ENCODE measurements around the gene MAP1B. TPM values are rescaled to one million over a fixed set of nuclear protein-coding genes. Genes with fewer than 3 reads are reported as not detected.

MAP1B gene
- total RNA-seq, 1 donor from 2014 or later, result 84.4 TPM

GRCh38 chr5:72182686-72183085, 75.4 kb downstream of the MAP1B start:
- H3K9ac ChIP-seq, result no peak overlapping the region
- no peaks in the 10 kb centered on the region for H3K9me3 Mint-ChIP-seq
- H3K79me2 ChIP-seq (ENCODE audit: low read depth), result peaks cover 68% of the 10 kb centered on the region
- TF ChIP-seq, protein P1, sequence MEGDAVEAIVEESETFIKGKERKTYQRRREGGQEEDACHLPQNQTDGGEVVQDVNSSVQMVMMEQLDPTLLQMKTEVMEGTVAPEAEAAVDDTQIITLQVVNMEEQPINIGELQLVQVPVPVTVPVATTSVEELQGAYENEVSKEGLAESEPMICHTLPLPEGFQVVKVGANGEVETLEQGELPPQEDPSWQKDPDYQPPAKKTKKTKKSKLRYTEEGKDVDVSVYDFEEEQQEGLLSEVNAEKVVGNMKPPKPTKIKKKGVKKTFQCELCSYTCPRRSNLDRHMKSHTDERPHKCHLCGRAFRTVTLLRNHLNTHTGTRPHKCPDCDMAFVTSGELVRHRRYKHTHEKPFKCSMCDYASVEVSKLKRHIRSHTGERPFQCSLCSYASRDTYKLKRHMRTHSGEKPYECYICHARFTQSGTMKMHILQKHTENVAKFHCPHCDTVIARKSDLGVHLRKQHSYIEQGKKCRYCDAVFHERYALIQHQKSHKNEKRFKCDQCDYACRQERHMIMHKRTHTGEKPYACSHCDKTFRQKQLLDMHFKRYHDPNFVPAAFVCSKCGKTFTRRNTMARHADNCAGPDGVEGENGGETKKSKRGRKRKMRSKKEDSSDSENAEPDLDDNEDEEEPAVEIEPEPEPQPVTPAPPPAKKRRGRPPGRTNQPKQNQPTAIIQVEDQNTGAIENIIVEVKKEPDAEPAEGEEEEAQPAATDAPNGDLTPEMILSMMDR (IDR thresholded peaks at IDR 0.05), result no peak
- no peak for TF ChIP-seq EZH2 (IDR thresholded peaks at IDR 0.05)
- TF ChIP-seq EZH2phosphoT487 (IDR thresholded peaks at IDR 0.05), result no peak
- no peak overlapping the region for H2AFZ ChIP-seq (replicated peaks)
- no peaks in the 10 kb centered on the region for H3K27me3 ChIP-seq
- peaks cover 52% of the 10 kb centered on the region for H3K36me3 Mint-ChIP-seq
- peak overlapping the region; percentile 98 for H3K27ac Mint-ChIP-seq
- H3F3A ChIP-seq (ENCODE audit: low read depth), result peaks cover 54% of the 10 kb centered on the region
- H3K4me2 ChIP-seq, result peak overlapping the region; percentile 74
- H3K36me3 ChIP-seq, result no peaks in the 10 kb centered on the region
- peak overlapping the region; percentile 95 for H3K27ac ChIP-seq
- H4K20me1 ChIP-seq (ENCODE audit: low read depth), result peaks cover 43% of the 10 kb centered on the region
- no peaks in the 10 kb centered on the region for H3K9me3 ChIP-seq (ENCODE audit: low read depth)
- peaks cover 60% of the 10 kb centered on the region for H3K4me1 ChIP-seq
- peaks cover 3% of the 10 kb centered on the region for H3K27me3 Mint-ChIP-seq (ENCODE audit: insufficient read depth, low read depth)
- H3K4me3 Mint-ChIP-seq, result peak overlapping the region; percentile 76
- DNase-seq (ENCODE audit: low spot score), result no peak
- peak overlapping the region; percentile 2 for H3K4me3 ChIP-seq
- H3K4me1 Mint-ChIP-seq, result peaks cover 89% of the 10 kb centered on the region

- H3K79me2 ChIP-seq (ENCODE audit: low read depth), result peaks cover 64% of the 10 kb centered on the region
- H3K36me3 Mint-ChIP-seq, result peaks cover 56% of the 10 kb centered on the region
- peaks cover 84% of the 10 kb centered on the region for H3K4me1 Mint-ChIP-seq
- no peaks in the 10 kb centered on the region for H3K9me3 ChIP-seq (ENCODE audit: low read depth)
- H3F3A ChIP-seq (ENCODE audit: low read depth), result peaks cover 50% of the 10 kb centered on the region
- no peaks in the 10 kb centered on the region for H3K9me3 Mint-ChIP-seq
- H3K9ac ChIP-seq, result no peak overlapping the region
- H3K4me2 ChIP-seq, result peak overlapping the region; percentile 74
- H3K4me3 Mint-ChIP-seq, result peak overlapping the region; percentile 76
- H3K27me3 Mint-ChIP-seq (ENCODE audit: insufficient read depth, low read depth), result peaks cover 3% of the 10 kb centered on the region
- peak; percentile 76 for DNase-seq (ENCODE audit: low spot score)
- peaks cover 40% of the 10 kb centered on the region for H4K20me1 ChIP-seq (ENCODE audit: low read depth)
- peak overlapping the region; percentile 2 for H3K4me3 ChIP-seq
- TF ChIP-seq, protein P1 (IDR thresholded peaks at IDR 0.05), result no peak
- no peak for TF ChIP-seq EZH2 (IDR thresholded peaks at IDR 0.05)
- TF ChIP-seq EZH2phosphoT487 (IDR thresholded peaks at IDR 0.05), result peak; percentile 22
- peak overlapping the region; percentile 95 for H3K27ac ChIP-seq
- H3K36me3 ChIP-seq, result no peaks in the 10 kb centered on the region
- peaks cover 59% of the 10 kb centered on the region for H3K4me1 ChIP-seq
- peak overlapping the region; percentile 98 for H3K27ac Mint-ChIP-seq
- no peaks in the 10 kb centered on the region for H3K27me3 ChIP-seq
- no peak overlapping the region for H2AFZ ChIP-seq (replicated peaks)
Measured at GRCh38 chr5:72183101-72183520, 75.8 kb downstream of the MAP1B start.

DNA sequence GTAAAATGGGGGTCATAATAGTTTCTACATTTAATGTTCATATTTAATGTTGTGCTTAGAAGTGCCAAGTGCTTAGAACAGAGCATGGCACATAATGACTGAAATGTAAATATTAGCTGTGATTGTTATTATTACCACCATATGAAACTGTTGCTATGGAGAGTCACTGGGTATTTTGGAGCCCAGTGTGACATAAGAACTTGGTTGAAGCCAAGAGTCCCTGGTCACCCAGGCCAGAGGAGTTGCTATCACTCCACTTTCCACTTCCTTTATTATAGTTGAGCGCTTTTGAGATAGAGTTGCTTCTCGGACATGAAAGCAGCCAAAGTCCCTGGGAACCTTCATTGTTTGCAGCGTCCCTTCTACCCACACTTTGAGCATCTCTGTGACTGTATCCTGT, 77.1 kb downstream of the MAP1B start:
- Histone ChIP-seq H3K79me2 (ENCODE audit: low read depth) (peaks cover 63% of the 10 kb centered on the region), H3K9ac (no peak overlapping the region), H3K27me3 (no peaks in the 10 kb centered on the region), H3K4me1 (peaks cover 46% of the 10 kb centered on the region), H2AFZ (replicated peaks) (no peak overlapping the region), H3K9me3 (ENCODE audit: low read depth) (no peaks in the 10 kb centered on the region), H4K20me1 (ENCODE audit: low read depth) (peaks cover 32% of the 10 kb centered on the region), H3F3A (ENCODE audit: low read depth) (peaks cover 37% of the 10 kb centered on the region), H3K27ac (no peak overlapping the region), H3K36me3 (peaks cover 6% of the 10 kb centered on the region), H3K4me2 (no peak overlapping the region), H3K4me3 (no peak overlapping the region)
- Mint-ChIP-seq H3K27me3 (ENCODE audit: insufficient read depth, low read depth) (peaks cover 3% of the 10 kb centered on the region), H3K4me1 (peaks cover 71% of the 10 kb centered on the region), H3K36me3 (peaks cover 68% of the 10 kb centered on the region), H3K27ac (no peak overlapping the region), H3K4me3 (peak overlapping the region; percentile 76), H3K9me3 (no peaks in the 10 kb centered on the region)
- DNase-seq (ENCODE audit: low spot score), result no peak
- TF ChIP-seq, protein P1 (IDR thresholded peaks at IDR 0.05), result no peak
- TF ChIP-seq EZH2phosphoT487 (IDR thresholded peaks at IDR 0.05) (no peak), EZH2 (IDR thresholded peaks at IDR 0.05) (no peak)
